ENCODE results near the gene RNLS. TPM values are rescaled to one million over a fixed set of nuclear protein-coding genes. Genes with fewer than 3 reads are reported as not detected.

RNLS gene
- polyA plus RNA-seq, 1 experiment = 6.1 TPM

DNA sequence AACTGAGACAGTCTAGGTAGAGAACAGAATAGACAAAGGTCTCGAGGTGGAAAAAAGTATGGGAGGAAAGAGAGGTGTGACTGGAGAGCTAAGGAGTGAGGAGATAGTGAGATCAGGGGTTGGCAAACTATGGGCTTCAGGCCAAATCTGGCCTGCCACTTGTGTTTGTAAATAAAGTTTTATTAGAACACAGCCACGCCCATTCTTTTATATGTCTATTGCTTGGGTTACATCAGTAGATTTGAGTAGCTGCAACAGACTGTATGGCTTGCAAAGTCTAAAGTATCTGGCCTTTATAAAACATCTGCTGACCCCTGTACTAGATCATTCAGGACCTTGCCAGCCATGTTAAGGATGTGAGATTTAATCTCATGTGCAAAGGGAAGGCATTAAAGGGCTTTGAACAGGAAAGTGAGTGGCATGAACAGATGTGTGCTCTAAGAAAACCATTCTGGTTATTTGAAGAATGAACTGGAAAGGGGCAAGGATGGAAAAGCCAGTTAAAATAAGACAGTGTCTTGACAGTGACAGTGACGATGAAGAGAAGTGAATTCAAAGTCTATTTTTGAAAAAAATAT, 240.3 kb downstream of the RNLS start:
- ChIA-PET CTCF (no interaction called here), POLR2A (no interaction called here)
- TF ChIP-seq, protein P1, sequence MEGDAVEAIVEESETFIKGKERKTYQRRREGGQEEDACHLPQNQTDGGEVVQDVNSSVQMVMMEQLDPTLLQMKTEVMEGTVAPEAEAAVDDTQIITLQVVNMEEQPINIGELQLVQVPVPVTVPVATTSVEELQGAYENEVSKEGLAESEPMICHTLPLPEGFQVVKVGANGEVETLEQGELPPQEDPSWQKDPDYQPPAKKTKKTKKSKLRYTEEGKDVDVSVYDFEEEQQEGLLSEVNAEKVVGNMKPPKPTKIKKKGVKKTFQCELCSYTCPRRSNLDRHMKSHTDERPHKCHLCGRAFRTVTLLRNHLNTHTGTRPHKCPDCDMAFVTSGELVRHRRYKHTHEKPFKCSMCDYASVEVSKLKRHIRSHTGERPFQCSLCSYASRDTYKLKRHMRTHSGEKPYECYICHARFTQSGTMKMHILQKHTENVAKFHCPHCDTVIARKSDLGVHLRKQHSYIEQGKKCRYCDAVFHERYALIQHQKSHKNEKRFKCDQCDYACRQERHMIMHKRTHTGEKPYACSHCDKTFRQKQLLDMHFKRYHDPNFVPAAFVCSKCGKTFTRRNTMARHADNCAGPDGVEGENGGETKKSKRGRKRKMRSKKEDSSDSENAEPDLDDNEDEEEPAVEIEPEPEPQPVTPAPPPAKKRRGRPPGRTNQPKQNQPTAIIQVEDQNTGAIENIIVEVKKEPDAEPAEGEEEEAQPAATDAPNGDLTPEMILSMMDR (IDR thresholded peaks at IDR 0.05; ENCODE audit: low read depth, low read length) = no peak
- no peaks in the 10 kb centered on the region for H3K9me3 ChIP-seq (ENCODE audit: control insufficient read depth, insufficient read depth, low read length)
- no peak overlapping the region for H3K4me3 ChIP-seq (ENCODE audit: low read depth, low read length)
- H3K27ac ChIP-seq (ENCODE audit: low read depth, low read length) = no peak overlapping the region
- H3K27me3 ChIP-seq (ENCODE audit: control insufficient read depth, insufficient read depth, low read length) = no peaks in the 10 kb centered on the region
- no peak for DNase-seq (ENCODE audit: low read depth, low spot score)

DNA sequence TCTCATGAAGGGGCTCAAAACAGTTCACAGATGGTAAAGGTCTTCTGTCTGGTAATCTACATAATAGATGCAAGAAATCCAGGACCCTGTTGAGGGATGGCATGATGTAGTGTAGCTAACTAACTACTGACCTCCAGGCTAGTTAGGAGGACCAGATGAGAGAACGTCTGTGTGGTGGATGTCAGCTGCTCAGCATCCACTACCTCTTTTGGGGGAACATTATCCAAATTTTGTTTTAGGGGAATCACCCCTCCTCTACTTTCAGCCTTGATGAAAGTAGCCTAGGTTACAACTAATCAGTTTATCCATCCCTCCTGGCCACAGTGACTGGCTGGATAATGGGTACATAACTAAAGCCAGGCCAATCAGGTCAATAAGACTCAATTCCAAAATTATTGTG, 246.0 kb downstream of the RNLS start:
- CTCF ChIA-PET = no interaction called here
- Histone ChIP-seq H3K27me3 (ENCODE audit: control insufficient read depth, insufficient read depth, low read length) (no peaks in the 10 kb centered on the region), H3K4me3 (ENCODE audit: low read depth, low read length) (no peak overlapping the region), H3K9me3 (ENCODE audit: control insufficient read depth, insufficient read depth, low read length) (no peaks in the 10 kb centered on the region), H3K27ac (ENCODE audit: low read depth, low read length) (no peak overlapping the region)
- no peak for DNase-seq (ENCODE audit: low read depth, low spot score)
- POLR2A ChIA-PET = no interaction called here
- TF ChIP-seq, protein P1 (IDR thresholded peaks at IDR 0.05; ENCODE audit: low read depth, low read length) = no peak

DNA sequence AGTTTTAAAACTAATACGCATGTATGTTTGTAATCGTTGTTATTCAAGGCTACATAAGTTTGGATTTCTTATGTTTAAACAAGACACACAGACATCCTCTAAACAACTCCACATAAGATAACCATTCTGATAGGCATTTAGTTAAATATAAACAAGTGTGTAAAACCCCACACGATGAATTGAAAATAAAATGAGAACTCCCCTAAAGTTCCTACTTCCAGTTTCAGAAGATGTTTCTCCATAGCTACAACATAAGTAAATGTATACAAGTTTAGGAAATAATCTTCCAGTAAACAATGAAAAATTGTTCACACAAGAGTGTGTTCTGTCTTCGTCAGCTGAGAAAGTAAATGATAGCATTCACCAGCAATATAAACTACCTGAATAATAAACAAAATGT, 246.8 kb downstream of the RNLS start:
- TF ChIP-seq, protein P1 (IDR thresholded peaks at IDR 0.05; ENCODE audit: low read depth, low read length) = no peak
- no peaks in the 10 kb centered on the region for H3K9me3 ChIP-seq (ENCODE audit: control insufficient read depth, insufficient read depth, low read length)
- no peak overlapping the region for H3K4me3 ChIP-seq (ENCODE audit: low read depth, low read length)
- no peak overlapping the region for H3K27ac ChIP-seq (ENCODE audit: low read depth, low read length)
- no peaks in the 10 kb centered on the region for H3K27me3 ChIP-seq (ENCODE audit: control insufficient read depth, insufficient read depth, low read length)
- ChIA-PET POLR2A (no interaction called here), CTCF (no interaction called here)
- DNase-seq (ENCODE audit: low read depth, low spot score) = no peak

DNA sequence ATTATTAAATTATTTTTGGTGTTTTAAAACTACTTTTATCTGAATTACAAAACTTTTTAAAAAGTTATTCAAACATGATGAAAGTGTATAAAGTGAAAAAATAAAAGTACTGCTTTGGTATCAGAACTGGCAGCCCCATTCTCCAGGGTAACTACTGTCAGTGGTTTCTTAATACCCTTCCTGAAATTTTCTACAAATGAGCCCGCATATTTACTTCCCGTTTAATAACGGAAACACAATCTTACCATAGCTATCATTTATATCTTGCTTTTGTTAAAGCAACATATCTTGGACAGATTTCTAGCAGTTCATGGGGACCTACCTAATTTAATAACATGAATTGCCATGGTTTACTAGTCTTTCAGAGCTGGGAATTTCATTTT, 249.9 kb downstream of the RNLS start:
- ChIA-PET CTCF (no interaction called here), POLR2A (no interaction called here)
- H3K27ac ChIP-seq (ENCODE audit: low read depth, low read length) = no peak overlapping the region
- DNase-seq (ENCODE audit: low read depth, low spot score) = no peak
- TF ChIP-seq, protein P1 (IDR thresholded peaks at IDR 0.05; ENCODE audit: low read depth, low read length) = no peak
- no peaks in the 10 kb centered on the region for H3K27me3 ChIP-seq (ENCODE audit: control insufficient read depth, insufficient read depth, low read length)
- no peaks in the 10 kb centered on the region for H3K9me3 ChIP-seq (ENCODE audit: control insufficient read depth, insufficient read depth, low read length)
- H3K4me3 ChIP-seq (ENCODE audit: low read depth, low read length) = no peak overlapping the region

DNA sequence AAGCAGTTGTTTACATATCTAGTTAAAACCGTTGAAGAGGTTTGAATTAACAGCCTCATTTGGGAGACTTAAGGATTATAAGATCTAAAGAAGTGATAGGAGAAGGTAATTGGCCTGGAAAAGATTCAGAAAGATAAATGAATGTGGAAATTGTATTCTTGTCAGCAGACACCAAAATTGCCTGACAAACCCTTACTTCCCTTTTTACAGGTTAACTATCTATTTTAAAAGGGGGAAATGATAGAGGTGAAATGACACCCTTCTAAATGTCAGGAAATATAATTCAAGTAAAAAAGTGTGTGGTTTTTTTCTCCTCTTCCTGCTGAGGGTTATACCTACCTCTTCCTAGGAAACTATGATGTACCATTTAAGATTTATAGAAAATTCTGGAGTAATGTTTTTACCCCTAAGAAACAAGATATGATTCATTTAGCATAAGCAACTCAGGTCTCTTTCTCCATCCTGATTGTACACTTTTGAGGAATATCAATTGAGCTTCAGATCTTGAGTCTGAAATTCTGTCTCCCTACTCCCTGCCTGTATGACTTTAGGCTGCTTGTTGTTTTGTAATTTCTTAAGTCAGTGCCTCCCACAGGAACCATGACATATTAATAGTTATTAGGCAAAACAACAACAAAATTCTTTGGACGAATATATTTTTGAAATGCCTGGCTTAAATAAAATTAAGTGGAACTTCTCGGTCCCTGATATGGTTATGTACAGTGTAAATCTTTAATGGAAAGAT, 250.4 kb downstream of the RNLS start:
- POLR2A ChIA-PET = interaction anchor here (0.6 kb wide), 1 partner anchor 39 kb away, joined by 3 read pairs; no protein-coding TSS in a partner anchor
- no peak overlapping the region for H3K4me3 ChIP-seq (ENCODE audit: low read depth, low read length)
- no peaks in the 10 kb centered on the region for H3K9me3 ChIP-seq (ENCODE audit: control insufficient read depth, insufficient read depth, low read length)
- H3K27me3 ChIP-seq (ENCODE audit: control insufficient read depth, insufficient read depth, low read length) = no peaks in the 10 kb centered on the region
- no peak overlapping the region for H3K27ac ChIP-seq (ENCODE audit: low read depth, low read length)
- TF ChIP-seq, protein P1 (IDR thresholded peaks at IDR 0.05; ENCODE audit: low read depth, low read length) = no peak
- DNase-seq (ENCODE audit: low read depth, low spot score) = no peak
- CTCF ChIA-PET = no interaction called here
